Activated CD4-positive, alpha-beta T cell treated with anti-CD3 and anti-CD28 coated beads for 36 hours (primary cell): ENCODE measurements around the gene CRKL. TPM values are rescaled to one million over a fixed set of nuclear protein-coding genes. Genes with fewer than 3 reads are reported as not detected.
A peak's percentile ranks its signal among the peaks of the same experiment; 100 is the strongest.

Source experiments
- ATAC-seq: fragments of 200-7000 bp; cut with Tn5 transposase; one replicate; pipeline ENCODE4 v1.10.0; 2021; ENCODE audit warnings: mild to moderate bottlenecking, moderate library complexity
- CTCF ChIA-PET: fragments of 350-600 bp; sonication (Branson Sonifier 250); formaldehyde crosslinking; loops from one replicate; lab custom pipeline; 2021; ENCODE audit warnings: antibody characterized with exemption; lab: Charles Lee
- POLR2A ChIA-PET: fragments of 350-600 bp; sonication (Branson Sonifier 250); formaldehyde crosslinking; loops from one replicate; lab custom pipeline; 2021; ENCODE audit warnings: antibody characterized with exemption, inconsistent platforms; lab: Charles Lee
- DNase-seq: peaks from one replicate; pipeline ENCODE4 v3.0.0-alpha.2; 2020
- H3K27ac Mint-ChIP-seq: one replicate; pipeline ENCODE4 v1.8.0; 2021; ENCODE audit warnings: mixed read lengths
- H3K27me3 Mint-ChIP-seq: one replicate; pipeline ENCODE4 v1.8.0; 2021; ENCODE audit warnings: mixed read lengths
- H3K36me3 Mint-ChIP-seq: one replicate; pipeline ENCODE4 v1.8.0; 2021; ENCODE audit warnings: low read depth, mixed read lengths
- H3K4me1 Mint-ChIP-seq: one replicate; pipeline ENCODE4 v1.8.0; 2021; ENCODE audit warnings: mixed read lengths
- H3K4me3 Mint-ChIP-seq: one replicate; pipeline ENCODE4 v1.8.0; 2021; ENCODE audit warnings: mild to moderate bottlenecking, moderate library complexity, mixed read lengths
- H3K9me3 Mint-ChIP-seq: one replicate; pipeline ENCODE4 v1.8.0; 2021; ENCODE audit warnings: low read depth, mixed read lengths
- intact Hi-C, 2 experiments: fragments of 100-400 bp; cut with DNase I in 1 of 2; cut with micrococcal nuclease in 1 of 2; formaldehyde crosslinking; loops; one replicate each; pipeline versions ENCODE4 v1.14.2 to v1.15.1; 2022 to 2024; cut with DNase I, micrococcal nuclease
- total RNA-seq, 2 experiments: library from RNA; stranded (reverse); gene quantifications; one replicate each; pipeline ENCODE4 v1.2.3, GENCODE V29; 2021

Gene CRKL
- total RNA-seq, 2 experiments from 2014 or later: 80.8 to 92.0 TPM

DNA sequence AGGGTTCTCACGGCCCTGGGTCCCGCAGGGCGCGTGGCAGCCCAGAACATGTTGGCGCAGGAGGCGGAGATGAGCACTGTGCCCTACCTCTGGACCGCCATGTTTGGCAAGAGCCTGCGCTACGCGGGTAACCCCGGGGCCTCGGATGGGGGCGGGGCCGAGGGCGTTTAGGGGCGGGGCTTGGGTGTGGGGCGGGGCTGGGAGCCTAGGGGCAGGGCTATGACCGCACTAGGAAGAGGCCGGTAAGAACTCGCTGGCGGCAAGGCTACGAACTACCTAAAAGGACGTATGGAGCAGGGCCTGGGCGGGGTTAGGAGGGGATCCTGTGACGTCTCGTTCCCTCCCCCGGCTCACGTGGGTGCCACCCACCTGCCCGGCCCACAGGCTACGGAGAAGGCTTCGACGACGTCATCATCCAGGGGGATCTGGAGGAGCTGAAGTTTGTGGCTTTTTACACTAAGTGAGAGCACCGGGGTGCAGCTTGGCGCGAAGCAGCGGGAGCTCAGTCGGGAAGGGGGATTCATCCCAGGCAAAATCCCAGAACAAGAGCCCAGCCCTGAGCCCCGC is 62.1 kb downstream of the CRKL start:
- CTCF ChIA-PET: no interaction called here
- peak overlapping the region; percentile 63 for H3K4me3 Mint-ChIP-seq
- peaks cover 8% of the 10 kb centered on the region for H3K36me3 Mint-ChIP-seq
- peak; percentile 82 for ATAC-seq
- H3K27ac Mint-ChIP-seq: peak overlapping the region; percentile 78
- POLR2A ChIA-PET: interaction anchor here (0.8 kb wide), 1 partner anchor 12 kb away, joined by 3 read pairs; no protein-coding TSS in a partner anchor
- peaks cover 3% of the 10 kb centered on the region for H3K9me3 Mint-ChIP-seq
- peak; percentile 86 for DNase-seq
- H3K4me1 Mint-ChIP-seq: peaks cover 40% of the 10 kb centered on the region
- H3K27me3 Mint-ChIP-seq: no peaks in the 10 kb centered on the region
- intact Hi-C loops: loop anchor here in 1 of 2 experiments (1.0 kb wide), 1 partner anchor 121 kb away; the partner anchor contains the start of gene PI4KA

DNA sequence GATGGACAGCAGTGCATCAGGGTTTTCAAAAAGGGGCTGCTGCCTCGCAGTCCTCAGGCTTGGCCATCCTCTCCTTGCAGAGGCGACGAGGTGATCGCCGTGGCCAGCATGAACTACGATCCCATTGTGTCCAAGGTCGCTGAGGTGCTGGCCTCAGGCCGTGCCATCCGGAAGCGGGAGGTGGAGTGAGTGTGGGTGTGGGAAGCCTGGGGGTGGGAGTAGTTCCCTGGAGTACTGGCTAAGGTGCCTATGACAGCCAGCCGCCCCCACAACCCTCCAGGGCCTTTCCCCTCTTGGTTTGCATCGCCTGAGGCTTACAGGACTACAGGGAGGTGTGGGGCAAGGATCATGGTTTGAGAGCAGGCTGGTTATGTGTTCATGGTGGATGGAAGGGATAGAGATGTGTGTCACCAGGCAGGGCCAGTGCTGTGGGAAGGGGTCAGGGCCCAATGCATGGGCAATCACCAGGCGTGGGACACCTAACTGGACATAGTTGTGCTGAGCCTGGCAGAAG is 62.8 kb downstream of the CRKL start:
- peak overlapping the region; percentile 26 for H3K4me3 Mint-ChIP-seq
- ATAC-seq (no peak), DNase-seq (no peak)
- H3K27ac Mint-ChIP-seq: no peak overlapping the region
- peaks cover 40% of the 10 kb centered on the region for H3K4me1 Mint-ChIP-seq
- CTCF ChIA-PET: no interaction called here
- POLR2A ChIA-PET: interaction anchor here (0.8 kb wide), 1 partner anchor 11 kb away, joined by 3 read pairs; no protein-coding TSS in a partner anchor
- intact Hi-C loops: loop anchor here (1.0 to 2.0 kb wide), 2 partner anchors 21 to 122 kb away; partner anchors contain the start of gene PI4KA (in 1 of the 2)
- H3K27me3 Mint-ChIP-seq: no peaks in the 10 kb centered on the region
- H3K9me3 Mint-ChIP-seq: peaks cover 3% of the 10 kb centered on the region
- H3K36me3 Mint-ChIP-seq: peaks cover 8% of the 10 kb centered on the region

DNA sequence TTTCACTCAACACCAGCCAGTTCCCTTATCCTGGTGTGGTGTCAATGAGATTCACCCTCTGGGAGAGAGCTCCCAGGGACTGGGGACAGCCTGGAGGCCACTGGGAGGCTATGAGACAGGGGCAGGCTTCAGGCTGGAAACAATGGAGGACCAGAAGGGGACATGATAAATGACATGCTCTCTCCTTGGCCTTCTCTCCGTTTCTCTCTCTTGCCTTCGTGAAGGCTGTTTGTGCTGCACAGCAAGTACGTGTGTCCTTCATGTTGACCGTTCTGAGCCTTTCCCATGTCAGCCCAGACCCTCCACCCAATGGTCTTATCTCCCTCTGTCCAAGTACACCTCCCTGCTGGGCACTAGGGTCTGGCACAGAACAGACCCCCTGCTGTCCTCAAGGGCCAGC is 63.3 kb downstream of the CRKL start:
- DNase-seq (no peak), ATAC-seq (no peak)
- CTCF ChIA-PET: interaction anchor here (2.2 kb wide), 1 partner anchor 19 kb away, joined by 10 read pairs; no protein-coding TSS in a partner anchor
- Mint-ChIP-seq H3K4me1 (peaks cover 40% of the 10 kb centered on the region), H3K9me3 (peaks cover 3% of the 10 kb centered on the region), H3K27ac (peak overlapping the region; percentile 92), H3K27me3 (no peaks in the 10 kb centered on the region), H3K36me3 (peaks cover 8% of the 10 kb centered on the region), H3K4me3 (peak overlapping the region; percentile 98)
- POLR2A ChIA-PET: interaction anchor here (0.6 kb wide), 1 partner anchor 8 kb away, joined by 6 read pairs; no protein-coding TSS in a partner anchor
- intact Hi-C loops: loop anchor here in 1 of 2 experiments (2.0 kb wide), 1 partner anchor 20 kb away; no protein-coding TSS in a partner anchor

DNA sequence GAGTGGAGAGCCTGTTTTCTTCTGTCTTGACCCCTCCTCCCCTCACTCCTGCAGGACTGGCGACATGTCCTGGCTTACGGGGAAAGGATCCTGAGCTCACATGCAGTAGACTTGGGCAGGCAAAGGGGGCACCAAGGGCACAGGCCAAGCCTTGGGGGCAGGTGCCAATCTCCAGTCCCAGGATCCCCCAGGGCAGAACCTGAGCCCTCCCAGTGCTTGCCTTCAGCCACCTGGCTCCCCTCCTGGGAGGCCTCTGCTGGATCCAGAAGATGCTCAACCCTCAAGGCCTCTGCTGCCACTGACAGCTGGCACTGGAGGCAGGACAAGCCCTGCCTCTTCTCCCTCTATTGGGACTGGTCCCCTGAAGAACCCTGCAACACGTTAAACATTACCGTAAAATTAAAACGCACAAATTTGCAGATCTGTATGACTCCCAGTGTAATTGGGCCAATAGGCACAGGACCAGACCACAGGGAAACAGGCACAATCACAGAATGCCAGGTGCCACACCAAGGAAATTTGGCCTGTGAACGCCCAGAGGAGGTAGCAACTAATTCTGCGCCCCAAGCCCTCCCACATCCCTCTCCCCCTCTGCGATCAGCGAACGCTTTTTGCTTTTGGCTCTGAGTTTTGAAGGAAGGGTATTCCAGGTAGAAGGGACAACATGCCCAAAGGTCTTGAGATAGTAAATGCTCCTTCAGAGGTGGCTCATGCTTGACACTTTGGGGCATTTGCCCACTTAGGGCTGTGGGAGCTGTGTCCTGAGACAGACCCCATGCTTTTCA is 63.9 kb downstream of the CRKL start:
- ATAC-seq (no peak), DNase-seq (no peak)
- ChIA-PET POLR2A (interaction anchor here (0.6 kb wide), 1 partner anchor 9 kb away, joined by 6 read pairs; no protein-coding TSS in a partner anchor), CTCF (interaction anchor here (0.6 to 2.2 kb wide), 5 partner anchors 9 to 1023 kb away, joined by 3 to 10 read pairs (median 3); no protein-coding TSS in a partner anchor)
- Mint-ChIP-seq H3K4me1 (peaks cover 40% of the 10 kb centered on the region), H3K27me3 (no peaks in the 10 kb centered on the region), H3K9me3 (peaks cover 3% of the 10 kb centered on the region), H3K36me3 (peaks cover 8% of the 10 kb centered on the region), H3K27ac (peak overlapping the region; percentile 92), H3K4me3 (peak overlapping the region; percentile 98)
- intact Hi-C loops: loop anchor here in 1 of 2 experiments (2.0 kb wide), 1 partner anchor 20 kb away; no protein-coding TSS in a partner anchor

DNA sequence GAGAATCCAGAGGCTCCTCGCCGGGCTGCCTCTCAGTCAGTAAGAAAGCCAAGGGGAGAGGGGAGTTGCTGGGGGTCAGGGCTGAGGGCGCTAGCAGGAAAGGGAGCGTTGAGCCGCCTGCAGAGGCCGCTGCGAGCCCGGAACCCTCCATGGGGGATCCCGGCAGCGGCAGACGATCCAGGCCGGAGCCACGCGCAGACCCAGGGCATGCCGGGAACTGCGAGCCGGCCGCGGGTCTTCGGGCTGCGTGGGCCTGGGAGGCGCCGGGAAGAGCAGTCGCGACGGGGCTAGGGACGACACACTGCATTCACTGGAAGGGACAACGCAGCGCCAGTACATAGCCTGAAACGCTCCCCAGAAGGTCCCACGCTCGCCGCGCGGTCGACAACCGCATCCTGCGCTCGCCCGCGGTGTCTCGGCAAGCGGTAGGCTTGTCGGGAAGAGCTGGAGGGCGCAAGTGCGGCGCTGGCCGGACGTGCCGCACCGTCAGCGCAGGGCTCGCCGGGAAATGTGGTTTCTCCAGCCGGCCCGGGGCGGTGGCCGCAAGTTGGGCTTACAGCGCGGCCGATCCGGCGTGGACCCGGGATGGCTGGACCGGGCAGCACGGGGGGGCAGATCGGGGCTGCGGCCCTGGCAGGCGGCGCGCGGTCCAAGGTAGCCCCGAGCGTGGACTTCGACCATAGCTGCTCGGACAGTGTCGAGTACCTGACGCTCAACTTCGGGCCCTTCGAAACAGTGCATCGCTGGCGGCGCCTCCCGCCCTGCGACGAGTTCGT is 64.8 kb downstream of the CRKL start, which contains the start of gene LZTR1:
LZTR1 (plus strand) TSS at position 511 of the 776 bp plus-strand sequence; CDS start at position 586, 75 bp downstream.
- Mint-ChIP-seq H3K9me3 (peaks cover 3% of the 10 kb centered on the region), H3K4me1 (peaks cover 40% of the 10 kb centered on the region), H3K4me3 (peak within 1 kb of the TSS; percentile 98), H3K27me3 (no peaks in the 10 kb centered on the region), H3K27ac (peak within 1 kb of the TSS; percentile 92), H3K36me3 (peaks cover 14% of the 10 kb centered on the region)
- CTCF ChIA-PET: interaction anchor here (0.6 to 2.2 kb wide), 12 partner anchors 8 to 1022 kb away, joined by 3 to 10 read pairs (median 3); partner anchors contain the start of gene THAP7
- intact Hi-C loops: loop anchor here (1.0 to 2.0 kb wide), 4 partner anchors 19 to 65 kb away; partner anchors contain the start of genes CRKL (in 1 of the 2) and THAP7 (in 1 of the 2)
- peak; percentile 74 for ATAC-seq
- peak; percentile 85 for DNase-seq
- POLR2A ChIA-PET: interaction anchor here (0.9 to 1.4 kb wide), 4 partner anchors 9 to 20 kb away, joined by 3 to 9 read pairs (median 4); partner anchors contain the start of gene THAP7

DNA sequence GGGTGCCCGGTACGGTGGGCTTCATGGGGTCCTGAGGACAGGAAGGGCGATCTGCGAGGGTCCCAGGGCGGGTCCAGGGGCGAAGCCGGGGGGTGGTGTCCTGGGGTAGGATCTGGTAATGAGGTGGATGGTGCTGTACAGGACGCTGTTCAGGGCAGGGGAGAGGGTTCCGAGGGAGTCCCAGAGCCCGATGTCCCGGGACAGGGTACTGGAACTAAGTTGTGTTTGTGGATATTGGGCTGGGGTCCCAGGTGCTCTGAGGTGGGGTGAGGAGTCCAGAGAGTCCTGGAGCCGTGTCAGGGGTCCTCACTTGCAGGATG is 65.3 kb downstream of the CRKL start:
- ChIA-PET POLR2A (interaction anchor here (0.9 to 1.4 kb wide), 4 partner anchors 10 to 20 kb away, joined by 3 to 9 read pairs (median 4); partner anchors contain the start of gene THAP7), CTCF (interaction anchor here (0.6 to 2.2 kb wide), 8 partner anchors 8 to 31 kb away, joined by 3 to 10 read pairs (median 4); partner anchors contain the start of gene THAP7)
- Mint-ChIP-seq H3K4me1 (peaks cover 40% of the 10 kb centered on the region), H3K4me3 (peak overlapping the region; percentile 98), H3K27ac (peak overlapping the region; percentile 92), H3K36me3 (peaks cover 14% of the 10 kb centered on the region), H3K9me3 (peaks cover 3% of the 10 kb centered on the region), H3K27me3 (no peaks in the 10 kb centered on the region)
- ATAC-seq: no peak
- DNase-seq: peak; percentile 25
- intact Hi-C loops: loop anchor here in 1 of 2 experiments (1.0 kb wide), 3 partner anchors 20 to 65 kb away; partner anchors contain the start of genes CRKL and THAP7

DNA sequence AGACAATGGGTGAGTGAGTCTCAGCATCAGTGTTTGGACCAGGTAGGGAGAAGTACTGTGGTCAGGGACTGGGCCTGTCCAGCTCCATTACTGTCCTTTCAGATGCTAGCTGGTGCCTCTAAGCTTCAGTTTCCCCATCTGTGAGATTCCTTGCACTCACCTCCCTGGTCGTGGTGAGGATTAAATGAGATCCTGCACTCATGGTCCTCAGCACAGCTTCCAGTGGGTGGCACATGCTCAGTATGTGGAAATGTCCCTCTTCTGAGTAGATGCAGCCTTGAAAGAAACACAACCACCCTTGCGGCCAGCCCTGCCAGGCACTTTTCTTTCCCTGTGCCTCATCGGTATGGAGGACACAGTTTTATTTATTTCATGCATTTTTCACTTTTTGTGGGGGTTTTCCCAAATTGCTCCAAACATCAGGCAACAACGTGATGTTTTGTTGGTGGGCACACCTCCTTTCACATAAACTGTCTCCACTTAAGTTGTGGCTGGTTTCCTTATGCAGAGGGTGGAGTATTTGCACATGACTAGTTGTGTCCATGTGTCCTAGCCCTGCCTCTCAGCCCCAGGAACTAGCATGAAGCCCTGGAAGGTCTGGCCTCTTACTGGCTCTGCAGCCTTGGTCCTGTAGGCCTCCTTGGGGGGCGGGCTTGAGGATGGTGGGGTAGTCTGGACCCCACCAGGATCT is 66.0 kb downstream of the CRKL start:
- Mint-ChIP-seq H3K27ac (peak overlapping the region; percentile 92), H3K4me1 (peaks cover 40% of the 10 kb centered on the region), H3K27me3 (no peaks in the 10 kb centered on the region), H3K4me3 (peak overlapping the region; percentile 98), H3K36me3 (peaks cover 14% of the 10 kb centered on the region), H3K9me3 (peaks cover 3% of the 10 kb centered on the region)
- DNase-seq: no peak
- ChIA-PET CTCF (interaction anchor here (0.8 to 1.4 kb wide), 3 partner anchors 15 to 27 kb away, joined by 4 to 6 read pairs (median 5); partner anchors contain the start of gene THAP7), POLR2A (interaction anchor here (1.2 to 1.4 kb wide), 2 partner anchors 11 to 19 kb away, joined by 3 to 9 read pairs; partner anchors contain the start of gene THAP7)
- intact Hi-C loops: no loop called here
- ATAC-seq: no peak

DNA sequence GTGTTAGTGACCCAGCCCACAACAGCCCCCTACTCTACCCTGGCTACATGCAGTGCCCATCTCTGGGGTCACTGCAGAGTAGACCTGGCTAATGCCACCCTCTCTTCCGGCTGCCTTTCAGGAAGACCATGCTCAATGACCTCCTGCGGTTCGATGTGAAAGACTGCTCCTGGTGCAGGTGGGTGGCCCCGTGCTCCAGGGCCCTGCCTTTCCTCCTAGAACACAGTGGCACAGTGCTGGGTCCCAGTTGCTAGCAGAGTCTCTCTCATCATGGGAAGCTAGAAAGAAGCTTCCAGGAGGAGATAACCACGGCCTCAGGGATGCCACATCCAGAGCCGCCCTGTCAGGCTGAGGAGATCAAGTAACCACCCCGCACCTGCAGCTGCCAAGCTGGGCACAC is 68.5 kb downstream of the CRKL start:
- H3K36me3 Mint-ChIP-seq: peaks cover 14% of the 10 kb centered on the region
- POLR2A ChIA-PET: no interaction called here
- peaks cover 22% of the 10 kb centered on the region for H3K4me1 Mint-ChIP-seq
- intact Hi-C loops: no loop called here
- ATAC-seq: no peak
- no peak overlapping the region for H3K4me3 Mint-ChIP-seq
- H3K9me3 Mint-ChIP-seq: no peaks in the 10 kb centered on the region
- CTCF ChIA-PET: no interaction called here
- H3K27me3 Mint-ChIP-seq: no peaks in the 10 kb centered on the region
- no peak for DNase-seq
- no peak overlapping the region for H3K27ac Mint-ChIP-seq

DNA sequence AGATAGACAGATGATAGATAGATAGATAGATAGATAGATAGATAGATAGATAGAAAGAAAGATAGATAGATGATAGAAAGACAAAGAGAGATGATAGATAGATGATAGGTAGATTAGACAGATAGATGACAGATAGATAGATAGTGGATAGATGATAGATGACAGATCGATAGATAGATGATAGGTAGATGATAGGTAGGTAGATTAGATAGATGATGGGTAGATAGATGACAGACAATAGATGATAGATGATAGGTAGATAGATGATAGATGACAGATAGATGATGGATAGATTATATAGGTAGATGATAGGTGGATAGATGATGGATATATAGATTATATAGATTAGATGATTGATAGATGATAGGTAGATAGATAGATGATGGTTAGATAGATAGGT is 69.2 kb downstream of the CRKL start:
- Mint-ChIP-seq H3K4me3 (no peak overlapping the region), H3K4me1 (peaks cover 16% of the 10 kb centered on the region)
- no peak for ATAC-seq

DNA sequence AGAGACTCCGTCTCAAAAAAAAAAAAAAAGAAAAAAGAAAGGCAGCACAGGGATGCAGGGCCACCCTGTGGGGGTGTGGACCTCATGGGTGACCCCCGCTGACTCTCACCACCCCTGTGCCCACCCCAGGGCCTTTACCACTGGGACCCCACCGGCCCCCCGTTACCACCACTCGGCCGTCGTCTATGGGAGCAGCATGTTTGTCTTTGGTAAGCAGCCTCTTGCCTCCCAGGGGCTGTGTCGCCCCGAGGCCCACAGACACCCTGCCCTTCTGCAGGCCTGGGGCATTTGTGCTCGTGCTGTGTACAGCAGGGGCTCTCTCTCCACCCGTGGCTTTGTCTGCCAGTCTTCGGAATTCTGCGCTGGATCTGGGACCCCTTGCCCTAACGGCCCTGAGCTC is 70.2 kb downstream of the CRKL start:
- peaks cover 17% of the 10 kb centered on the region for H3K36me3 Mint-ChIP-seq
- peaks cover 14% of the 10 kb centered on the region for H3K4me1 Mint-ChIP-seq
- no peak overlapping the region for H3K4me3 Mint-ChIP-seq
- CTCF ChIA-PET: no interaction called here
- DNase-seq: no peak
- intact Hi-C loops: no loop called here
- no peak overlapping the region for H3K27ac Mint-ChIP-seq
- no peak for ATAC-seq
- no peaks in the 10 kb centered on the region for H3K27me3 Mint-ChIP-seq
- H3K9me3 Mint-ChIP-seq: no peaks in the 10 kb centered on the region
- POLR2A ChIA-PET: no interaction called here

More for the DNA sequence above, 69.2 kb downstream of the CRKL start:
- Mint-ChIP-seq H3K9me3 (no peaks in the 10 kb centered on the region), H3K36me3 (peaks cover 17% of the 10 kb centered on the region), H3K27ac (no peak overlapping the region), H3K27me3 (no peaks in the 10 kb centered on the region)
- ChIA-PET POLR2A (no interaction called here), CTCF (no interaction called here)
- DNase-seq: no peak
- intact Hi-C loops: no loop called here
